ENCODE results near the gene PIGN. TPM values are rescaled to one million over a fixed set of nuclear protein-coding genes. Genes with fewer than 3 reads are reported as not detected.

Gene PIGN
- total and polyA plus RNA-seq, 2 of the 8 experiments (the other 6 are each of a cell fraction or from before 2014, with no cell fraction given): 20.9 to 26.3 TPM

DNA sequence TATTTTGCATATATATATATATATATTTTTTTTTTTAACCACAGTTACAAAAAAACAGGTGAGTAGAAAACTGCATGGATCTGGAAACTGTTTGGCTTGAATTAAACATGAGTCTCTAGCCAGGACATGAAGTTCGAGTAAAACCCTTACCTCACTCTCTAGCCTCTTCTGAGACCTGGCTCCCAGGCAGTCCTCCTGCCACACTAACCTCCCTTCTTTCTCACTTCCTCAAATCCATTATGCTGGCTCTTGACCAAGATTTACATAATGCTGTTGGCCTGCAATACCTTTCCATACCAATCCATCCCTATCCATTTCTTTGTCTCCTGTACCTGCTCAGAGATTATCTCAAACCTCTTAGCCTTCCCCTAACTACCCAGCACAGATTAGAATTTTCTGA, 34.0 kb downstream of the PIGN start:
- DNase-seq (ENCODE audit: low read depth in 1 of 2, low spot score in 2 of 2) (no peak), FAIRE-seq (peak; percentile 62)
- no peak overlapping the region for H3K4ac ChIP-seq (replicated peaks; ENCODE audit: insufficient read length, low read depth, low read length)
- no peak overlapping the region for H4K8ac ChIP-seq (ENCODE audit: extremely low read depth, insufficient read depth, low read length)
- H3K9me3 ChIP-seq (ENCODE audit: insufficient read depth in 2 of 2, low read depth in 1 of 2, low read length in 1 of 2): no peaks in the 10 kb centered on the region
- ChIA-PET CTCF (ENCODE audit: partially characterized antibody) (no interaction called here), POLR2A (ENCODE audit: partially characterized antibody) (no interaction called here)
- H3K79me2 ChIP-seq (ENCODE audit: control insufficient read depth in 1 of 2, insufficient read depth in 2 of 2, low read length in 2 of 2): no peaks in the 10 kb centered on the region
- no peak overlapping the region for H2AK5ac ChIP-seq (ENCODE audit: low read depth, low read length)
- H2BK120ac ChIP-seq (replicated peaks; ENCODE audit: low read depth, low read length): no peak overlapping the region
- H4K20me1 ChIP-seq (replicated peaks in 1 of 2; ENCODE audit: control insufficient read depth in 1 of 2, insufficient read depth in 2 of 2, low read length in 2 of 2): no peaks in the 10 kb centered on the region
- H2BK12ac ChIP-seq (ENCODE audit: low read depth, low read length): no peak overlapping the region
- no peaks in the 10 kb centered on the region for H3K23me2 ChIP-seq (ENCODE audit: low read depth, low read length)
- no peaks in the 10 kb centered on the region; a peak in 1 of 8 replicates for H3K36me3 ChIP-seq (ENCODE audit: control insufficient read depth in 2 of 4, insufficient read depth in 4 of 4, low read length in 3 of 4)
- no peak overlapping the region for H3K23ac ChIP-seq (ENCODE audit: insufficient read length)
- no peak overlapping the region for H2BK20ac ChIP-seq (ENCODE audit: low read length)
- no peak overlapping the region for H4K5ac ChIP-seq (ENCODE audit: insufficient read length, low read depth, low read length)
- no peak overlapping the region for H3K27ac ChIP-seq (ENCODE audit: low read depth, low read length)
- H3K4me1 ChIP-seq (replicated peaks in 1 of 4; ENCODE audit: control insufficient read depth in 3 of 4, insufficient read depth in 4 of 4, low read length in 3 of 4): no peaks in the 10 kb centered on the region
- 94% methylated on average over 1 of the region's 1 CpG; no CpG with 5 or more reads in 1 of the 2 experiments for WGBS, 2 experiments (ENCODE audit: extremely low coverage in 1 of 2, insufficient coverage in 1 of 2, insufficient read length in 1 of 2, insufficient replicate concordance in 2 of 2, low coverage in 1 of 2, low lambda C conversion rate in 2 of 2, missing lambda C conversion rate in 1 of 2)
- no peak overlapping the region for H3K4me3 ChIP-seq (ENCODE audit: extremely low read depth in 1 of 4, insufficient read depth in 2 of 4, low read depth in 3 of 4, low read length in 4 of 4)
- H3K9ac ChIP-seq (replicated peaks in 1 of 4; ENCODE audit: extremely low read depth in 1 of 4, low read depth in 3 of 4, low read length in 3 of 4): no peak overlapping the region
- no peak overlapping the region for H4K91ac ChIP-seq (replicated peaks; ENCODE audit: insufficient read length, low read length)
- no peak overlapping the region for H3K56ac ChIP-seq (replicated peaks; ENCODE audit: insufficient read length, low read depth, low read length)
- no peak overlapping the region for H2AFZ ChIP-seq (ENCODE audit: low read length)
- no peak overlapping the region for H2BK5ac ChIP-seq (ENCODE audit: low read depth, low read length)
- H3K14ac ChIP-seq (ENCODE audit: insufficient read length): no peak overlapping the region
- H3K27me3 ChIP-seq (replicated peaks in 1 of 4; ENCODE audit: control insufficient read depth in 3 of 4, extremely low read depth in 1 of 4, insufficient read depth in 3 of 4, low read length in 3 of 4): no peaks in the 10 kb centered on the region
- H3K18ac ChIP-seq (ENCODE audit: extremely low read depth, low read length): no peak overlapping the region
- no peaks in the 10 kb centered on the region for H3K79me1 ChIP-seq (ENCODE audit: low read depth, low read length)
- H2BK15ac ChIP-seq (ENCODE audit: low read length): no peak overlapping the region
- H3K4me2 ChIP-seq (ENCODE audit: insufficient read depth in 1 of 2, low read depth in 2 of 2, low read length in 2 of 2): no peak overlapping the region
- TF ChIP-seq EGR1 (IDR thresholded peaks at IDR 0.05; ENCODE audit: borderline replicate concordance, low read depth, low read length): no peak
- no peak for TF ChIP-seq RFX5 (IDR thresholded peaks at IDR 0.05; ENCODE audit: borderline replicate concordance, low read depth, low read length)
- no peak for TF ChIP-seq EZH2 (IDR thresholded peaks at IDR 0.05; ENCODE audit: low read depth, low read length, severe bottlenecking)
- TF ChIP-seq POU5F1 (IDR thresholded peaks at IDR 0.05; ENCODE audit: low read depth, low read length): no peak
- TF ChIP-seq BRCA1 (IDR thresholded peaks at IDR 0.05; ENCODE audit: low read depth, low read length): no peak
- TF ChIP-seq, protein P1, sequence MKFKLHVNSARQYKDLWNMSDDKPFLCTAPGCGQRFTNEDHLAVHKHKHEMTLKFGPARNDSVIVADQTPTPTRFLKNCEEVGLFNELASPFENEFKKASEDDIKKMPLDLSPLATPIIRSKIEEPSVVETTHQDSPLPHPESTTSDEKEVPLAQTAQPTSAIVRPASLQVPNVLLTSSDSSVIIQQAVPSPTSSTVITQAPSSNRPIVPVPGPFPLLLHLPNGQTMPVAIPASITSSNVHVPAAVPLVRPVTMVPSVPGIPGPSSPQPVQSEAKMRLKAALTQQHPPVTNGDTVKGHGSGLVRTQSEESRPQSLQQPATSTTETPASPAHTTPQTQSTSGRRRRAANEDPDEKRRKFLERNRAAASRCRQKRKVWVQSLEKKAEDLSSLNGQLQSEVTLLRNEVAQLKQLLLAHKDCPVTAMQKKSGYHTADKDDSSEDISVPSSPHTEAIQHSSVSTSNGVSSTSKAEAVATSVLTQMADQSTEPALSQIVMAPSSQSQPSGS (IDR thresholded peaks at IDR 0.05; ENCODE audit: low read length): no peak
- no peak for TF ChIP-seq SP1 (IDR thresholded peaks at IDR 0.05; ENCODE audit: low read depth, low read length)
- TF ChIP-seq RAD21 (IDR thresholded peaks at IDR 0.05 in 1 of 2, conservative IDR thresholded peaks at IDR 0.05 in 1 of 2; ENCODE audit: low read depth in 2 of 2, low read length in 2 of 2): no peak
- TF ChIP-seq SAP30 (IDR thresholded peaks at IDR 0.05; ENCODE audit: insufficient read depth, insufficient replicate concordance, low read length): no peak
- no peak for TF ChIP-seq PHF8 (conservative IDR thresholded peaks at IDR 0.05; ENCODE audit: low read depth, low read length)
- TF ChIP-seq GTF2F1 (IDR thresholded peaks at IDR 0.05; ENCODE audit: borderline replicate concordance, low read depth, low read length): no peak
- TF ChIP-seq MAFK (IDR thresholded peaks at IDR 0.05; ENCODE audit: low read depth, low read length): no peak
- TF ChIP-seq GABPA (IDR thresholded peaks at IDR 0.05; ENCODE audit: borderline replicate concordance, insufficient read depth, low read length): no peak

All from H1 (cell line).